Activated CD4-positive, alpha-beta T cell treated with anti-CD3 and anti-CD28 coated beads for 4 hours (primary cell): ENCODE results near the gene MRPL50.
"Not testable (repeated sequence)": the region's sequence is repeated elsewhere in the genome, so short reads cannot be mapped to it uniquely, and the experiment has no call there.

Experiments used
- DNase-seq, 2 donors: peaks; one replicate each; pipeline ENCODE4 v3.0.0-alpha.2; 2020

MRPL50 gene

DNA sequence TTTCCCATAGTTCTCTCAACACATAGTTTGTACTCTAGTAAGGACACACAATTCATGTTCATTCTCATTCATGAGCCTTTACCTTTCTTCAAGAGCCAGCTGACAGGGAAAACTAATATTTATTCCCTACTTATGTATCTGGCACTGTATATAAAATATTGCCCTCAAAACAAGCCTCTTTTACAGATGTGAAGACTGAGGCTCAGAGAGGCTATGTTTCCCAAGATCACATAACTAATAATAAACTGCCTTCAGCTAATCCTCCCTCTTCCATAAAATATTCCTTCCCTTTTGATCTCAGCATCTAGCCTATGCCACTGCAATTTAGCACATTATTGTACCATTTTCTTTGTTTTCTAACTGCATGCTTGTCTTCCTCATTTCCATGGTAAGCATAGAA, 19.0 kb upstream of the MRPL50 start:
- DNase-seq = no peak

DNA sequence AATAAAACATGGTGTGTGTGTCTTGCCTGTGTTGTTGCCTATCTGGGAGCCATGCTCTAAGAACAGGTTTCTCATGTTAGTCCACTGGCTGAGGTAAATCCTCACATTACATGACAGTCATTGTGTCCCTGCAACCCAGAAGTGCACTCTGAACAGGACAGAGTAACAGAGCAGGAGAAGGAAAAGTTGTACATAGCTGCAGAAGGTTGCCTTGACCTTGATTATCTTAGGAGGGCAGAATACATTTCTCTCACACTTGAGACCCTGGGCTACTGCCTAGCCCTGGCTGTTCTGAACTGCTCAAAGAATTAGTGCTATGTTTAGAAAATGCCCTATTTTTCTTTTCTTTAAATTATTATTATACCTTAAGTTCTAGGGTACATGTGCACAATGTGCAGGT, 17.2 kb upstream of the MRPL50 start:
- no peak for DNase-seq

DNA sequence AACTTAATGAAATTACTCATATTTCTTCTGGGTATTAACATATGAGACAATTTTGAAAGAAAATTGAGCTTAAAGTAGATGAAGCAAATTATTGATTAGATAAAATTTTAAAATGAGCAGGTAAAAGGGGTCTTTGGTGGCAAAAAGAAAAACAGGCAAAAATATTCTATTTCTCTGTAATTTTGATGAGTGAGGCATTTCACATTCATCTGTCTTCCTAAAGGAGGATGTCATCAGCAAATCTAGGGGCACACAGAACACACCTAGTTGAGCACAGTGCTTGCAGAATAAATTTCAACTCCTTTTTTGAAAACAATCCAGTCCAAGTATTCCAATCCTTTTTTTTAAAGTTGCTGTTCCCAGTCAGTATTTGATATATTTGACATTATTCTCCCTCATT, 16.4 kb upstream of the MRPL50 start:
- no peak for DNase-seq

DNA sequence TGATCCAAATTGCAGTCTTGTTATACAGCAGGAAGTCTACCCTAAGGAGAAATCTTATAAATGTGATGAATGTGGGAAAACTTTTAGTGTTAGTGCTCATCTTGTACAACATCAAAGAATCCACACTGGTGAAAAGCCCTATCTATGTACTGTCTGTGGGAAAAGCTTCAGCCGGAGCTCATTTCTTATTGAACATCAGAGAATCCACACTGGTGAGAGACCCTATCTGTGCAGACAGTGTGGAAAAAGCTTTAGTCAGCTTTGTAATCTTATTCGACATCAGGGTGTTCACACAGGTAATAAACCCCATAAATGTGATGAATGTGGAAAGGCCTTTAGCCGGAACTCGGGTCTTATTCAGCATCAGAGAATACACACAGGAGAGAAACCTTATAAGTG, 10.7 kb upstream of the MRPL50 start:
- no peak for DNase-seq

DNA sequence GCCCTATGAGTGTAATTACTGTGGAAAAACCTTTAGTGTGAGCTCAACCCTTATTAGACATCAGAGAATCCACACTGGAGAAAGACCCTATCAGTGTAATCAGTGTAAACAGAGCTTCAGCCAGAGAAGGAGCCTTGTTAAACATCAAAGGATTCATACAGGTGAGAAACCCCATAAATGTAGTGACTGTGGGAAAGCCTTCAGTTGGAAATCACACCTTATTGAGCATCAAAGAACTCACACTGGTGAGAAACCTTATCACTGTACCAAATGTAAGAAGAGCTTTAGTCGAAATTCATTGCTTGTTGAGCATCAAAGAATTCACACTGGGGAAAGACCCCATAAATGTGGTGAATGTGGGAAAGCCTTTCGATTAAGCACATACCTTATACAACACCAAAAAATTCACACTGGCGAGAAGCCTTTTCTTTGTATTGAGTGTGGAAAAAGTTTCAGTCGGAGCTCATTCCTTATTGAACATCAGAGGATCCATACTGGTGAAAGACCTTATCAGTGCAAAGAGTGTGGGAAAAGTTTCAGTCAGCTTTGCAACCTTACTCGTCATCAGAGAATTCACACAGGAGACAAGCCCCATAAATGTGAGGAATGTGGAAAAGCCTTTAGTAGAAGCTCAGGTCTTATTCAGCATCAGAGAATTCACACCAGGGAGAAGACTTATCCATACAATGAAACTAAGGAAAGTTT, 10.1 kb upstream of the MRPL50 start:
- no peak for DNase-seq

DNA sequence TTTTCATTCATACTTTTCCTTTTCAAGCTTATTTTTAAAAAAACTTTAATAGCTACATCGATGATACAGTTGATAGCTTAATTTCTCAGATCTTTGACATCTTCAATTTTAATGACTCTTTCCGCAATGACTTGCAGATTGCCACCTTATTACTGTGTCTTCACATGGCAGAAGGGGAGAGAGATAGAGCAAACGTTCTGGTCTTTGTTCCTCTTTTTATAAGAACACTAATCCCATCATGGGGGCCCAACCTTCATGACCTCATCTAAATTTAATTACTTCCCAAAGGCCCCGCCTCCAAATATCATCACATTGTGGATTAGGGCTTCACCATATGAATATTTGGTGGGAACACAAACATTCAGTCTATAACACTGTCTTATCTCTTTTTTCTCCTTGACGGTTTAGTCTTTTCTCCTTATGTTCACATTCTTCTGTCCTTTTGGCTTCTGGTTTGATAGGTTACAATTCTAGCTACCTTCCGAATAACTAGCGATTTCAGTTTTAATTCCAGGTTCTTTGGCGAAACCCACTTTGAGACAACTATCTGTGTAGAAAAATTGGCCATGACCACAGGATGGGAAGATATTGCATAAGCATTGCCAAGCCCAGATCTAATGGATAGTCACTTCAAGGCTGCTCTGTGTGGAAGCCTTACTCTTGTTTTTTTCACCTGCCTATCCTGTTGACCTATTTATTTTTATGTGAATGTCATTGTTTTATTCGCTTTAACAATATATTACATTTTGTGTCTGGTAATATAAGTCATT, 5.3 kb upstream of the MRPL50 start:
- no peak for DNase-seq

DNA sequence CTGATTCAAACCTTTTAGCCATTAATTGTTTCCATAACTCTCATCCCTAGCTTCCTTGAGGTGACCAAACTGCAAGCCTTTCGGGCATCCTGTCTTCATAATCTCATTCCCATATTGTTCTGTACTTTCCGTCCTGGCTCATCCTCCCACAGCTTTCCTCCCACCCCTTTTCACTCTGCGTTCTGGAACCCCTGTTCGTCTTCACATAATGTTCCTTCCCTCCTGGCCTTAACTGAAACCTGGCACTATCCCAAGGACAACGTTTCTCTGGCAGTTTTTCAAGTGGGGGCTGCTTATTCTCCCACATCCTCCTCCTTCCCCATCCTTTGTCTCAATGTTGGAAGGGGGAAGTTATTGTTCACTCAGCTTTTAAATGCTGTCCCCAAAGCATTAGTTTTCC, 1.7 kb upstream of the MRPL50 start:
- DNase-seq = no peak

DNA sequence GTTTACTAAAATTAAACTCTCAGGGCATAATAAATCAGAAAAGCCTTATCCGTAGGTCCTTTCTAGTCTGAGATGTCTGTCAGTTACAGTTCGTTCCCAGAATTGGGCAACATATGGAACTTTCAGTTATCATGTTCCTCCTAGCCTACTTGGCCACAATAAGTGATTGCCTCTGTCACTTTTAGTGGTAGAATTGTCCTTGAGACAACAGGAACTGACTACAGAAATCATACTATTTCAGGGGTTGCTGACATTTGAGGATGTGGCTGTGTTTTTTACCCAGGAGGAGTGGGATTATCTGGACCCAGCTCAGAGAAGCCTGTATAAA, 1.2 kb upstream of the MRPL50 start:
- no peak for DNase-seq

- DNase-seq = no peak
Observed at GRCh38 chr9:101398930-101399642, 668 bp upstream of the MRPL50 start.

GRCh38 chr9:101397746-101398067, 711 bp downstream of the MRPL50 start:
- DNase-seq = no peak

GRCh38 chr9:101394687-101395086, 3.7 kb downstream of the MRPL50 start:
- DNase-seq = no peak

- DNase-seq = no peak
Observed at GRCh38 chr9:101393135-101393534, 5.3 kb downstream of the MRPL50 start.

DNA sequence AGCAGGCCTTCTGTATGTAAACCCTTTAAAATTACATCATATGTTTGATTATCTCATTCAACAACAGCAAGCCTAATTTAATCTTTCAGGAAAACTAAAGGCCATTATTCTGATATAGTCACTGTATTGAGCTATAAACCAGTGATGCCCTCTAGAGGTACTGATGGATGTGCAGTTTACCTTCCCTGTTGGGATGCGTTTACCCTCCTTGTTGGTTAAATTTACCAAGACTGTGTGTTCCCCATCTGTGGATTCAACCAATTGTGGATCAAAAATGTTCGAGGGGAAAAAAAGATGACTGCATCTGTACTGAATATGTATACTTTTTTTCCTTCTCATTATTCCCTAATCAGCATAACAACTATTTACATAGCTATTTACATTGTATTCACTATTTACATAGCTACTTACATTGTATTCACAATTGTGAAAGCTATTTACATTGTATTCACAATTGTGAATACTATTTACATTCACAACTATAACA, 9.9 kb downstream of the MRPL50 start:
- DNase-seq = no peak

DNA sequence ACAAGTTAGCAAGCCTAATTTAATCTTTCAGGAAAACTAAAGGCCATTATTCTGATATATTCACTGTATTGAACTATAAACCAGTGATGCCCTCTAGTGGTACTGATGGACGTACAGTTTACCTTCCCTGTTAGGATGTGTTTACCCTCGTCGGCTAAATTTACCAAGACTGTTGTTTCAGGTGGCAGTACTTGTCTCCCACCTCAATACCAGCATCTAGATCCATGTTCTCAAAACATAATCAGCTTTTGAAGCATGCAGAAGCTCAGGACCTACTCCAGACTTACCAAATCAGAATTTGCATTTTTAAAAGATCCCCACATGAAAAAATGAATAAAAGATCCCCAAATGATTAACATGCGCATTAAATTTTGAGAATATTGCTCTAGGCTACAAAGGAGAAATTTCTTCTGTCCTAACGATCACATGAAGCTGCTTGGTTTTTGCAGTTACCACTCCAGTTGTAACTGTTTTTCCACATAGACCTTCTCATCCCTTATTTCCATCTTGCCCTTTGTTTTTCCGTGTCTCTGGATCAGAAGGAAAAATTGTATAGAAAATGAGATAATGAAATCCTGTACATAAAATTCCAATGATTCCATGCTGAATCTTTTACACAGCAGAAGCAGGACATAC, 10.4 kb downstream of the MRPL50 start:
- DNase-seq = peak in 1 of 2 donors; percentile 9

GRCh38 chr9:101384873-101385536, 13.4 kb downstream of the MRPL50 start, which contains the start of gene BAAT:
BAAT (minus strand) TSS chr9:101385006; CDS start chr9:101371404, 13,602 bp downstream.
- not testable (repeated sequence) for DNase-seq

DNA sequence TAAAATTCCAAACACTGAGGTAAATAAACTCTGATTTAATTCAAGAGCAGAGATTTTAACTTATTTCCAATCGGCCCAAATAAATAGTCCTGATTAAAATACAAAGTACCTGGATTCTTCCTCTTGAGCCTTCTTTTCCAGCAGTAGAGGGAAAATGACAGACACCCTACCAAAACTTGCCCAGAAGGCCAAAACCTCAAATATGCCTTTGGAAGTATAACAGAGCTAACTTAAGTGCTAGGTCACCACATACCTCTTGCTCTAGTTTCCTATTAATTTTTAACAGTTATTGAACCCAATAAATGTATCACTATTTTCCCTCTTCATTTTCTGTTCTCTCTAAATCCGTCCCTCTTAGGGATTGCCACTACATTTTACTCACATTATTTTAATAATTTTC, 15.1 kb downstream of the MRPL50 start:
- DNase-seq = no peak

DNA sequence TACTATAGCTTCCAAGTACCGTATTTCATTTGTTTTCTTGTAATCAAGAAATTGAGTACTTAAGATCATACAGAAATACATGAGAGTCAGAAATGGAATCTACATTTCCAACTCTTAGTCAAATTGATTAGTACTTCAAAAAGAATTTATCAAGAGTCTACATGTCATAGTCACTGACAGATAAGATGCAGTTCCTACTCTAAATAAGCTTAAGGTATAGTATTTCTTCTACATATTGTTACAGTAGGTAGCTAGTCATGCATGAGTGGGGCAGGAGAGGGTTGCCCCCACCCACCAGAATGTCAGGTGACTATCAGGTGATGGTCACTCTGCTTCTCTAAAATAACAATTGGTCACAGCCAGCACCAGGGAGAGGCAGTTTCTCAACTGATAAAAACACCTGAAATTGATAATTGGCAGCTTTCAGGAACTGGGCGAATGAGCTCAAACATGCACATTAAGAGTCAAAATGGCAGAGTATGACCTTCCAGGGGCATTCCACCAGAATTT, 16.5 kb downstream of the MRPL50 start:
- no peak for DNase-seq

- DNase-seq = no peak
Observed at GRCh38 chr9:101381118-101381517, 17.3 kb downstream of the MRPL50 start.

DNA sequence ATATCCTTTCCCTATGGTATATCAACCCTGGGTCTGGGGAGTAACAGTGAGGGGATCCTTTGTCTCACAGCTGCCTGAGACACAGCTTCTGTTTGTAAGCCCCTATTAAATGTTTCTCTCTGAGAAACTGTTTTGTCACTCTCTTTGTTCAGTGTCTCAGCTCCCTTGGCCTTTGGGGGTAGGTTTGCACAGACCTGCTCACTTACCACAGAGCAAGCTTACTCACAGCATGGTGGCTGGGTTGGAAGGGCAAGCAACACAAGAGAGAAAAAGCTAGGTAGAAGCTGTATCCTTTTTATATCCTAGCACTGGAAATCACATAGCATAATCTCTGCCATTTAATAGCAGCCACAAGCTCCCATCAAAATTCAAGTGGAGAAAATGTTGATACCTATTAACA, 18.1 kb downstream of the MRPL50 start:
- DNase-seq = no peak

GRCh38 chr9:101376111-101376848, 22.1 kb downstream of the MRPL50 start:
- DNase-seq = no peak

GRCh38 chr9:101375546-101375945, 22.9 kb downstream of the MRPL50 start:
- DNase-seq = no peak
